T follicular helper cell (primary cell): ENCODE results near the gene LPAR1.

Experiments used
- DNase-seq: peaks from one replicate; pipeline ENCODE4 v3.0.0-alpha.2; 2020; ENCODE audit warnings: low read depth

The LPAR1 gene

DNA sequence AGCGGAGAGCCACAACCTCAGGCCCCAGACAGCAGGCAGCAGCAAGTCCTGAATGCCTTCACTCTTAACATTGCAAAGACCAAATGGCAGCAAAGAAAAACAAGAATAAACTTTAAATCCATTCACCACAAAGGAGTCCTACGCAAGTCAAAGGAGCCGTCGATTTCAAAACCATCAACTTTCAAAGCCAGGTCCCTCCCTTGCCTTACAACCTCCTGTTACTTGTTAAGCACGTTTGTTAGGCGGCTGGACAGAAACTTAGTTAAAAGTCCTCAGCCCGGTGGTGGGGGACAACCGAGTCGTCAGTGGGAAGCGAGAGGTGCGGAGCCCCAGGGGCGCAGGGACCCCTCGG is 938 bp downstream of the LPAR1 start:
- DNase-seq: no peak

DNA sequence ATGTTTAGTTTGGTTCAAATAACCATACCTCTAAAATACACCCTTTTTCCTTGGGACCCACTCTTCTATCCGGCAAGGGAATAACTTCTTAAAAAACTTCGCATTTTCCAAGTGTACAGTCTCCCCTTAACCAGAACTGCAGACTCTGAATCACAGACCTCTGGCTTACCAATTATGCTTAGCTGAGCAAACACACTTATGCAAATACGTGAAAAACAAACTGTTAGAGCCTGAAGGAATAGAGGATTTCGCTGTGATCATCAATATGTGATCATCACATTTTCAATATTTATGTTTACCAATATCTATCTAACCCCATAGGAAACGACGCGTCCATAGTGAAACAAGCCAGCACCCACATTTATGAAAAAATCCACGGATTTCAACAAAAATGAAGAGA is 1.3 kb downstream of the LPAR1 start:
- DNase-seq: no peak

DNA sequence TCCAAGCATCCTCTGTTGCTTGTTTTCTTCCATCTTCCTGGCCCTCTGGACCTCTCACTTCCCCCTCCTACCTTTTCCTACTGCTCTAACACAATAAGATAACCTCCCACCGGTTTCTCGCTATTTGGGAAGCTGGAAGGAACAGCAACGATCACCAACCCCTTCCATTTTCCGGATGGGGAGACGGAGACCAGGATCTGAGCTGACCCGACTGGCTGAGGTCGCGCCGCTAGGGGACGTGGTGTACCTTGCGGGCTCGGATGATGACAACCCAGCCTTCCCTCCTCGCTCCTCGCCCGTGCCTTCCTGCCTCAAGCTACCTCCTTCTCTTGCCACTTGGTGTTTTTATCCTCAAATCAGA is 1.9 kb downstream of the LPAR1 start:
- DNase-seq: no peak

DNA sequence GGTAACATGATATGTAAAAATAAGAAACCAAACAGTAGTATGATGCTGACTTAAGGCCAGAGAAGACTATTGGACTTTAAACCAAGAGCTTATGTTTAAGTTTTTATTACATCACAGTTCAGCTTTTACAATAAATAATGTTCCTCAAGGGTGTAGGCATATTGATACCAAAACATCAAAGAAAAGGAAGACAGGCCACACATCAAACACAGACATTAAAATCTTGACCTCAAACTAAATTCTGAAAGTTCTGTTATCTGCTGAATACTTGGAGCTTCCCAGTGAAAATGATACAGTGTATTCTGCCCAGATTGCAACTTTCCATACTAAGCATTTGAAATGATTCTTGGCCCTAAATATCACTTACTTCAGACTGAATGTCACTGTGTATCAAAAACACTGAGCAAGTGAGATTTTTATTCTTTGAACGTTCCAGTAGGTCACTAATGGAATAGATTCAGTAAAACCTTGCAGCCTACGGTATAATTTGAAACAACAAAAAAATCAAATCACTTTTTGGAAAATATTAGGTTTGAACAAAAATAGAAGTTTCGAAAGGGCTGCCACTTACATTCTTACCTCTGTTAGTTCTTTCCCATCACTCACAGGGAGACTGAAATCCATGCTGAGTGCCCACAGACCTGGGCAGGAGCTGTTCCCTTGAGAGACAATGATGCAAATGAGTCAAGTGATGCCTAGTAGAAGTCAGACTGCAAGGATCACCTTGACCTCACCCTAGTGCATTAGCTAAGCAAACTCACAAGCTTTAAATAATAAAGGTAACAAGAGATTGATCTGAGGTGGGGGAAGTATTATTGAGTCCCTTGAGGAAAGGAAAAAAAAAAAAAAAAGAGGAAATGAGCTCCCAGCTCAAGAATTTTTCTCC is 2.5 kb downstream of the LPAR1 start:
- DNase-seq: no peak

DNA sequence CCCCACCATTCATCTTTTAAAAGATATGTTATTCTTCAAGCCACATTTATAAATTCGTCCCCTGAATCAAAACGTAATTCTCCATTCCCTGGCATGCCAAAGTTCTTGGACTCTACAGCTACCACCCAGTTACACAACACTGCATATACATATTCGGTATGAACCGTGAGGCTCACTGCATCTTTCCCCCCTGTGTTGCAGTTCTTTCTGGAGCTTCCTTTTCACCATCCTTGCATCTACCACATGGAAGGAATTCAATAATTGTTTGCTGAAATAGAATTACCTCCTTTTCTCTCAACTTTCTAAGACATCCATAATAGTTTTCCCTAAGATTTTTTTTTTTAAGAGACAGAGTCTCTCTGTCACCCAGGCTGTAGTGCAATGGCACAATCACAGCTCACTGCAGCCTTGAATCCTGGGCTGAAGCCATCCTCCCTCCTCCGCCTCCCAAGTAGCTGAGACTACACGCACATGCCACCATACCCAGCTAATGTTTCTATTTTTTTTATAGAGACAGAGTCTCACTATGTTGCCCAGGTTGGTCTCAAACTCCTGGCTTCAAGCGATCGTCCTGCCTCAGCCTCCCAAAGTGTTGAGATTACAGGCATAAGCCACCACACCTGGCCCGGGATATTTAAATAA is 3.3 kb downstream of the LPAR1 start:
- DNase-seq: no peak

DNA sequence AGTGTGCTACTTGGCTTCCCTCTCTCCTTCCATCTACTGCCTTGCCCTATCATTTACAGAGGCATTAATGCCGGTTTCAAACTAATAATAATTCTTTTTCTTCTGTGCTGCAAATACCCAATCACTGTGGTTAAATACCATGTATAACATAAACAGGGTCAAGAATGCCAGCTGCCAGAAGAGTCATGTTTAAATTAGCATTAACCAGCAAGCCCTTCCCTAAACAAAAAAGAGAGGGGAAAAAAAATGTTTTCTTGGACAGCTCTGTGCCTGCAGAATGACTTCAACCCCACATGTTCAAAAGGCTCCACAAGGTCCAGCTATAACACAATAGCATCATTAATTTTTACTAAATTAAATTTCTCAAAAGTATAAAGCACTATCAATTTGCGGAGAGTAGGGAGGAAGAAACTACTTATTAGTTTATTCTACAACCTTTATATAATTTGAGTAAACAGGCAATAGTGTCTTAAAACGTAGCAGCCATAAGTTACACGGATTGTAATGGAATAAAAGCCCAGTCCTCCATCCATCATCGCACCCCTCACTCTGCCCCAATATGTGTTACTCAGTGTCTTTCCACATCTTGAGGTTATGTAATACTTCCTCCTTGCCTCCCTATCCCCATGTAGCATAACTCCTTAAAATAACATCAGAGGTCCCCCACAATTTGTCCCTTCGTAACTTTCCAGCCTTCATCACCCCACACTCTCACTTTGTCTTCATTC is 3.9 kb downstream of the LPAR1 start:
- DNase-seq: no peak

DNA sequence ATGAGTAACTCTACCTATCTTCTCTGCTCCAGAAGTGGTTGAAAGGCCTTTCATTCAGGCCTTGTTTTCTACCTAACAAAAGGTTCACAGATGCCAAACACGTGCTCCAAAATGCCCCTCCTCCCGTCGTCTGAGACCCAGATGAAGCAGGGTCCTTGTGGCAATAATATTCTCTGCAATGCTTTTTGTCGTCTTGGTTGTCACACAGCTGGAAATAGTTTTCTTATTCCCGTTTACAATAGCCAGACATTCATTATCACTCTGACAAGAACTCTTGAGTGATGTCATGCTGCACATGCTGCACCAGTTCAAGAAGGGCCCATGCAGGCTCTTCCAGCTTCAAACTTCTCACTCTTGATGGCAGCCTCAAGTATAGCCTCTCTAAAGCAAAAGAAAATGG is 7.8 kb downstream of the LPAR1 start:
- no peak for DNase-seq

DNA sequence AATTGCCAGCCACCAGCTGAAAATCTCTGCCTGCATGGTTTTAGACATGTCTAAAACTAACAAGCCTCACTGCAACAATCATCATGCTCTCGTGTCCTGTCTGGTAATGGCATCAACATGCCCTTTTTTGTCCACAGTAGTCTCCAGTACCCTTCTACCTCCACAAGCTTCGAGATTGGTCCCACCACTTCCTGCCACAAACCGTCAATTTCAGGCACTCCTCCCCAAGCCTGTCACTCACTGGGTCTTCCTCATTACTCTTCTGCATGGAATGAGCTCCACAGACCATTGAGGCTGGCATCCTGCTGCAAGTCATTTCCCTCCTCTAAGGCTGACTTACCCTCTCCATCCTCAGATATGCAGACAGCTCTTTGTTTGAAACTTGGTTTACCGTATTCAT is 9.0 kb downstream of the LPAR1 start:
- no peak for DNase-seq

DNA sequence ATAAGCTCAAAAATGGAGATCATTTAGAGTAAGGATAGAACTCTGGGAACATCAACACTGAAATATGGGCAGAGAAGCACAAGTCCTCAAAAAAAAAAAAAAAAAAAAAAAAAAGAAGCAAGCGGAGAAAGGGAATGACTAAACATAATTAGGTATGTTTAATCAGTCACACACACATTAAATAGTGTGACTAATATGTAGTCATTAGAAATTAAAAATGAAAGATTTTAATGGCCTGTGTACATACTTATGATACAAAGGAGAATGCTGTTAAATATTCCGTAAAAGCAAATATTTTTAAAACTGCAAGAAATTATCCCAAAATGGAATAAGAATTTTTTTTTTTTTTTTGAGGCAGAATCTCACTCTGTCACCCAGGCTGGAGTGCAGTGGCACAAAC is 10.5 kb downstream of the LPAR1 start:
- DNase-seq: no peak

DNA sequence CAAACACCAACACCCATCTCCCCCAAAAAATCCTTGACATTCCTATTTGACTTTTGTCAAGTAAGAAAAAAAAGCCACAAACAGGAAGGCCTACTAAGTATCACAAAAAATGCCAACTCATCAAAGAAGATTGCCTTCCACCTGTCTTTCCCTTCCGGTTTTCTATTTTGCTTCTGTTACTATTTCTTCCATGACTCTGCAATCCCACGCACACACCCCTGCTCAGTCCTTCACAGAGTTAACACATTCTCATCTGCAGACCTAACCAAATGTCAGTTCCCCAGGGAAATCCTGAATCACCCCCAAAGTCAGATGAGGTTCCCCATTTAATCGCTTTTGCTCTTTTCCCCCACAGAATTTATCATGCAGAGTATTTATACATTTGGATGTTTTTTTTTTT is 15.1 kb downstream of the LPAR1 start:
- no peak for DNase-seq

DNA sequence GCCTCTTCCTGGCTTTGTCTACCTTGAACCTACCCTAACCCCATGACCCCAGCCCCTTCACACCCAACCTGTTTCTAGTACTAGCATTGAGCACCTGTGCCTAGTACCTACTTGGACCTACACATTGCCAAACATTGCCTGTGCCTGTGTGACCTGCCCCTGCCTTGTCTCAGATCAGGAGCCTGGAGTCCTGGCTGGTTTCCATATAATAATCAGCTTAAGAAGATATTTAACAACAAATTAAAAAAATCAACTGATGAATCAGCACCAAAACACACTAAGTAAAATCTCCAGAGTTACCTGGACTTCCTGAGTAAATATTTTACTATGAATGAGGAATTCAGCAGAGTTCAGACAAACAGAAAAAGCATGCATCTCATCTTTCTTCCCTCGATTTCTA is 17.7 kb downstream of the LPAR1 start:
- DNase-seq: no peak

DNA sequence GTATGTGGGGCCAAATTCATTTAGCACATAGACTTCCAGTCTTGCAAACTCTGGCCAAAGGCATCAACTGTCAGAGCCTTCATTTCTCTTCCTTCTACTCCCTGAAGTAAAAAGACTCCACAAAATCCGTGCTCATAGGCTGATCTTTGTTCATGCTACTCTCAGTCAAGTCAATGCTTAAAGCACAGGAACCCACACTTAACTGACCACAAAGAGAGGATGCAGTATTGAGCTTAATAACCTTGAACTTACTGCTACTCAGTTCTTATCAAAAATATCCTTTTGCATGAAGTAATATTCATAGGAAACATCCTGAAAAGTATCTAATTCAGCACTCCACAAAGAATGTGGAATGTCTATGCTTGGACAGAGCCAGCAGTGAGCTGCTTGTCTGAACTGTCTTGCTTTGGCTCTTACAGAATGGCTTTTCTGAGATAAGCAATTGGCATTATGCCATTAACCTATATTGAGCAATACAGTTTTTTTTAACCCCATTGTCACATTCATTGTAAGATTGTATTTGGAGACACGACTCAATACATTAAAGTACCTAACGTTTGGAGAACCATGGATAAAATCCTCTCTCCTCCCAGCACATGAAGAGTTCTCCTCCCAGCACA is 21.7 kb downstream of the LPAR1 start:
- no peak for DNase-seq

DNA sequence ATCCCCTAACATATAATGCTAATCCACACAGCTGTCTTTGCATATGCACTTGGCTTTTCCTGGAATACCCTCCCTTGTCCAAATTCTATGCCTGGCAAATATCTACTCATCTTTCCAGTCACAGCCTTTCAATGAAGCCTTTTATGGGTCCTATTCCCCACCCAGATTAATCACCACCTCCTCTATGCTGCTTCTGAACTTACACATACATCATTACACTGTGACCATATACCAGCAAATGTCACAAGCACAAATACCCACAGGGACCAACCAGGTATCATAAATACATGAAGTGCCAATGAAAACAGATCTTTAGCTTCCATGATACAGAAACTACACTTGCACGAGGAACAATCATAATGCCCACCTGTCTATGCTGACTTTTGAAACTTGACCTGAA is 22.3 kb downstream of the LPAR1 start:
- no peak for DNase-seq

DNA sequence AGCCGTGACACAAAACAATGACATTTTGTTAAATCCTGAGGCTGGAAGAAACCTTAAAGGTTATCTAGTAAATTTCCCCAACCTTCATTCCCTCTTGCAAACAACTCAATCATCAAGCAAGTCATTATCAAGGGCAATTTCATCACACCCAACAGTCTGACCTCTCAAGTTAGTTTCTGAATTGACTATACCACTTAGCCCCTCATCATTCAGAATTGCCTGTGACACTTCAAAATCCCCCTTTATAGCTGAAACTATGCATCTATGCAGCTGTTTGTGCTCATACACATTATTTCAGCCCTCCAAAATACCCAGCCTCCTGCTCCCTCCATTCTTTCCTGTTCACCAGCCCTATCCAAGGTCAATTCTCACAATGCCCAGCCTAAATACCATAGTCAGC is 24.6 kb downstream of the LPAR1 start:
- DNase-seq: no peak

DNA sequence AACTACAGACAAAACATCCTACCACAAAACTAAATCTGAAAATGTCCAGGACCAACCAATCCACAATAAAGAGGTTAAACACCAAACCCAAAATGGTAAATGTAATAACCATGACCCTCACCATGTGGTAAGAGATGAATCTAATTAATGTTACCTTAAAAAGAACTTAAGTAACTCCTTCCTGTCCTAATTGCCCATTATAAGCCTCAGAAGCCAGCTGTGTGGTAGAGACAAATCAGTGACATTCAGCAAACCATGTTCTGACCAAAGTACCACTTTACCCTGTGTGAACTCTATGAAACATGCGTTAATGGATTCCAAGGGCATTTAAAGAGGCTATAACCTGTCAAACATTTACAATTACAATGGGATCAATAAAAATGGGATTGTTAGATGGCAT is 25.0 kb downstream of the LPAR1 start:
- DNase-seq: no peak

DNA sequence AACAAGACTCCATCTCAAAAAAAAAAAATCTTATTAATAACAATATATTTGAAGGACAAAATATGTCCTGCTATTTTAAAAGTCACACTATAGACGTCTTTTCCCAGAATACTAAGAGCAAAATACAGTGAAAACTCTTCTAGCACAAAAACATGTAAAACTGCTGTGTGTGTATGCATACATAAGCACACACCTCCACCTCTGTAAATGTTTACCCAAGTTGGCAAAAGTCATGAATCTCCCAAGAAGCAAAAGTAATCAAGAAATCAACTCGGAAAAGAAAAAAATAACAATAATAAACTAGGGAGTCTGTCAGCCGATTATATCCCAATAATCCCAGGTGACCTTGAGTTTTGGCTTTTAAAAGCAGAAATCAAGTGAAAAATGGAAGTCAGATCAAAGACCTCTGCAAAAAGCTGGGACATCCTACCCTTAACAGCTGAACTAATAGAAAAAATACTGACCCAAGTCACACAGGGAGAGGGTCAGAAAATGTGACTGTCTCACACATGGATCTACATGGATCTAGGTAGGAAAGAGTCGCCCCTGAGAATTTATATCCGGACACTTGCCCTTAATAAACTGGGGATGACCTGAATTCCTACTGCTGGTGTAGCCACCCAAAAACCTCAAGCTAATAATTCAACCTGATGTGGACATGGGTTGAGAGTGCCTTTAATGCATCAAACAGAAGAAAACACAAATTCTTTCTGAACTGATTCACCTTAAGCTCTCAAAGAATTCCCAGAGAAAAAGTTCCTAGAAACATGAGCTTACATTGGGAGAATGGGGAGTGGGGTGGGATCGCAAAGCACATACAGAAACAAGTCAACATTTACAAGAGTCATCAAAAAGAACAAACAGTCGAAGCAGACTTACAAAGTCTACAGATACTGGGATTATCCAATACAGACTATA is 29.9 kb downstream of the LPAR1 start:
- DNase-seq: no peak

DNA sequence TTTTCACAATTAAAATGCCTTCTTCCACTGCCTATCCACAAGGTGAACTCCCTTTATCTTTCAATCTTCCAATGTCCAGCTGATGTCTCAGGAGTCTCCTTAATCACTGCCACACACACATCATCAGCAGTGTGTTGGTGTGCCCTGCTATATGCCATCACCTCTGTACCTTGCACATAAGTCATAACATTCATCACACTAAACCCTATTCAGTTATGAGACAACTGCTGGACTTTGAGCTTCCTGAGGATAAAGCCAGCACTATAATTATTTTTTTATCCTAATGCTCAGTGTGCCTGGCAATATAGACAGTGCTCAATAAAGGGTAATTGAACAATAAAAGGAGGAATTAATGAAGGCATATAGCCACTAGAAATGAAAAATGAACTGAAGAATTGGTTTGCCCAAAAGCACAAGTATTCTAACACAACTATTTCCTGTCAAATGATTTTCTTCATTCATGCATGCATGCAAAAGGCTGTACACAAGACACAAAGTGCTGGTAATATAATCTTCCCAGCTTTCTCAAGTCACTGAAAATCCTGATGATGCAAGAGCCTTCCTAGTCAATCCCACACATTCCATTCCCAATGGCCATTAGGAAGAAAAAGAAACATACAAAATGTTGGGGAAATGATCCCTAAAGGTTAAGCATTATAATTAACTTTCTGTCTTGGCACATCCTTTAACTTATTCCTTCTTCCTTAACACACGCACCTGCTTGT is 32.4 kb downstream of the LPAR1 start:
- DNase-seq: no peak

DNA sequence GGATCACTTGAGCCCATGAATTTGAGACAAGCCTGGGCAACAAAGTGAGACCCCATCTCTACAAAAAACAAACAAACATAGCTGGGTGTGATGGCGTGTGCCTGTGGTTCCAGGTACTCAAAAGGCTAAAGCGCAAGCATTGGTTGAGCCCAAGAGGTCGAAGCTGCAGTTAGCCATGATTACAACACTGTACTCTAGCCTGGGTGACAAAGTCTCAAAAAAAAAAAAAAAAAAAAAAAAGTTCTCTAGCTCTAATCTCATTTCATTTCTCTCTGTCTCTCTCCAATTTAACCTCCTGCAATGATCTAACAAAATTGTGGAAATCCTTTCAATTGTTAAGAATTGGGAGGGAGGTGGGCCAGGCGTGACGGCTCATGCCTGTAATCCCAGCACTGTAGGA is 33.3 kb downstream of the LPAR1 start:
- DNase-seq: no peak

DNA sequence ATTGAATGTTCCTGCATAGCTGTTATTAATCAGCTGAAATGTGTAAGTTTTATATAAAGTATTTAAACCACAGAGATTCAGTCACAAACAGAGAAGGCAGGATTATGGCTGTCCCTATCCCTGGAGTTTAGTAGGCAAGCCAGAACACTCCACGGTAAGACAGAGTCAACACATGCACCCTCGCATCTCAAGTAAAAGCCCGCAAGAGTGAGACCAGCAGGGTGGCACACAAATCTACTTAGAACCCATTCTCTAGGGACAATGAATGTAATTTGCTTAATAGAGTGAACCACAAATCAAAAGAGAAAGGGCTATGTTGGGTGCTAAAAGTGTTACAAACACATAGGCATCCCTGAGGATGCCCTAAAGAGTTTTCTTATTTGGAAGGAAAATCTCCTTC is 35.1 kb downstream of the LPAR1 start:
- DNase-seq: no peak

DNA sequence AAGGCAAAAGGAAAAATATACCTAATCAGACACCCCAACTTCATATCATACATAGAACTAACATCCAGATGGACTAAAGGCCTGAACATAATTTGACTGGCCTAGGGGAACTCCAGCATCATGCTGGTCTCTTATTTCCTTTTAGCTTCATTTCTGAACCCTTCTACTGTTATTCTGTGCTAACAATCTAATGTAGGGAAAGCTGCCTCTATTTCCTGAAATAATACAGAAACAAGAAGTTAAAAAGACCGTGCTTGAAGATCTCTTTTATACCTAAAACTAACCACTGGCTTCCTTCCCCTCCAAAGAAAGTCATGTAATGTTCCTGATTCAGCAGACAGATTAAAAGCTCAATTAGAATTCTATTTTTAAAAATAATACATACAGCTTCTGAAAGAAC is 36.7 kb downstream of the LPAR1 start:
- no peak for DNase-seq

DNA sequence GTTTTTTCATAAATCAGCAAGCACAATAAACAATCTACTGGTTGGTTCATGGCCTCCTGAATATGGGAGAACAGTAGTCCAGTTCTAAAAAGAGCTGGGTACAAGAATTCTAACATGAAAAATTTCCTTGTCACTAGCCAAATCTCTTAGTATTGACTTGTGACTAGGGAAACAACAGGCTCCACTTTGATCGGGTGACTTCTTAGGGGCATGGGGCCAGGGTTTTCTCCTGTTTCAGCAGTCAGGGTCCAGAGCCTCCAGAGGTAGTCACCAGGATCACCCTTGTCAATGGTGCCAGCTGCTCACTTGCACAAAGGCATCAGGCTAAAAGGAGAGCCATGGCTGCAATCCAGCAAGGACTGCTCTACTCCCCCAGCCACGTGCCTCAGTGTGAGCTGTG is 38.1 kb downstream of the LPAR1 start:
- no peak for DNase-seq
